K562 (cell line): ENCODE data around the gene ELF3. TPM values are rescaled to one million over a fixed set of nuclear protein-coding genes. Genes with fewer than 3 reads are reported as not detected.

ENCODE experiments used
- ATF1 ChIP-seq, 2 experiments: fragments of 450-650 bp in 1 of 2; IDR thresholded peaks; 2 replicates each; pipeline ENCODE4 v1.6.1; 2016; ENCODE audit warnings: missing compliant biosample characterization in 1 of 2, missing genetic modification characterization in 1 of 2
- DACH1 ChIP-seq: fragments of 450-650 bp; IDR thresholded peaks from 2 replicates; pipeline ENCODE4 v1.6.1; 2018; ENCODE audit not compliant: partially characterized antibody
- FOXJ3 ChIP-seq: sonication (generic); formaldehyde crosslinking; IDR thresholded peaks from 2 replicates; pipeline ENCODE4 v1.4.0; 2020; ENCODE audit warnings: mild to moderate bottlenecking, missing genetic modification reagents
- GABPB1 ChIP-seq: sonication (generic); formaldehyde crosslinking; IDR thresholded peaks from 2 replicates; pipeline ENCODE4 v1.8.0; 2022; ENCODE audit warnings: mild to moderate bottlenecking, missing genetic modification reagents
- KAT2B ChIP-seq: IDR thresholded peaks from one replicate; pipeline ENCODE4 v1.6.1; 2012; ENCODE audit warnings: low read depth, mild to moderate bottlenecking, control low read depth, inconsistent platforms, low read length, moderate library complexity
- RNF2 ChIP-seq: sonication (generic); IDR thresholded peaks from 2 replicates; pipeline ENCODE4 v1.6.1; 2016
- SMARCC2 ChIP-seq: fragments of 450-650 bp; IDR thresholded peaks from 2 replicates; pipeline ENCODE4 v1.6.1; 2017; ENCODE audit warnings: antibody characterized with exemption, moderate library complexity, mild to moderate bottlenecking, low read depth
- SNIP1 ChIP-seq: fragments of 450-650 bp; IDR thresholded peaks from 2 replicates; pipeline ENCODE4 v1.7.1; 2017; ENCODE audit warnings: low read depth, mild to moderate bottlenecking
- STAT5A ChIP-seq: IDR thresholded peaks from 2 replicates; pipeline ENCODE4 v1.6.1; 2012; ENCODE audit warnings: low read length, inconsistent platforms, borderline replicate concordance
- THRAP3 ChIP-seq: fragments of 450-650 bp; IDR thresholded peaks from 2 replicates; pipeline ENCODE4 v1.6.1; 2016; ENCODE audit warnings: mild to moderate bottlenecking, inconsistent platforms, borderline replicate concordance
- ZEB2 ChIP-seq: fragments of 450-650 bp; IDR thresholded peaks from 2 replicates; pipeline ENCODE4 v1.6.1; 2016
- ZNF12 ChIP-seq: sonication (generic); formaldehyde crosslinking; IDR thresholded peaks from 2 replicates; pipeline ENCODE4 v1.4.0; 2020; ENCODE audit warnings: mild to moderate bottlenecking, missing genetic modification reagents
- ZNF316 ChIP-seq: fragments of 450-650 bp; IDR thresholded peaks from 2 replicates; pipeline ENCODE4 v1.6.1; 2016
- polyA plus RNA-seq, 8 experiments: library from polyadenylated mRNA; depleted of rRNA in 4 of 8; stranded (reverse) in 5 of 8; unstranded in 3 of 8; fragments of >200 nt; fragmentation: Nextera tagmentation in 2 of 8; fragmentation: Illumina TruSeq in 1 of 8; extraction: Ambion mirVana in 2 of 8; extraction: Trizol in 1 of 8; gene quantifications; 2 replicates each; pipeline versions ENCODE4 v1.2.1 to v1.2.3, GENCODE V29; 2011 to 2014; ENCODE audit warnings: inconsistent platforms in 1 of 8, missing spikeins in 1 of 8
- total RNA-seq, 7 experiments: library from RNA; depleted of rRNA in 6 of 7; stranded (reverse); fragments of >200 nt in 6 of 7; fragmentation: Illumina TruSeq in 2 of 7; extraction: Trizol in 2 of 7; gene quantifications; 2 replicates each; pipeline versions ENCODE4 v1.2.1 to v1.2.3, GENCODE V29; 2011 to 2021; ENCODE audit warnings: low replicate concordance in 1 of 7
- TF ChIP-seq, protein P1 (sequence below), 2 experiments: fragments of 450-650 bp; IDR thresholded peaks; 2 replicates each; pipeline ENCODE4 v1.6.1; 2018; ENCODE audit warnings: mild to moderate bottlenecking in 2 of 2, low read depth in 1 of 2; ENCODE audit not compliant: partially characterized antibody in 2 of 2
- TF ChIP-seq, protein P2 (sequence below): sonication (generic); formaldehyde crosslinking; IDR thresholded peaks from 2 replicates; pipeline ENCODE4 v1.8.1; 2023; ENCODE audit warnings: mild to moderate bottlenecking, missing genetic modification reagents
- TF ChIP-seq, protein P3 (sequence below): fragments of 450-650 bp; conservative IDR thresholded peaks from 2 replicates; pipeline ENCODE4 v1.6.1; 2016; ENCODE audit warnings: missing genetic modification characterization, low read depth, mild to moderate bottlenecking, missing compliant biosample characterization, moderate library complexity
- TF ChIP-seq, protein P4 (sequence below), 3 experiments: fragments of 200-800 bp in 1 of 3; fragments of 250-450 bp in 1 of 3; fragments of 450-650 bp in 1 of 3; sonication (Bioruptor Pico) in 1 of 3; sonication (Bioruptor generic) in 1 of 3; formaldehyde crosslinking in 1 of 3; IDR thresholded peaks; 2 replicates each; pipeline versions ENCODE4 v1.6.1 to v1.8.0; 2016 to 2022; ENCODE audit warnings: mild to moderate bottlenecking in 2 of 3, missing genetic modification characterization in 2 of 3, missing compliant biosample characterization in 1 of 3, moderate library complexity in 1 of 3

The ELF3 gene
- total and polyA plus RNA-seq, 9 of the 15 experiments (the other 6 are each of a cell fraction or from before 2014, with no cell fraction given), result 0.03 to 1.2 (median 0.07) TPM; not detected in 4

DNA sequence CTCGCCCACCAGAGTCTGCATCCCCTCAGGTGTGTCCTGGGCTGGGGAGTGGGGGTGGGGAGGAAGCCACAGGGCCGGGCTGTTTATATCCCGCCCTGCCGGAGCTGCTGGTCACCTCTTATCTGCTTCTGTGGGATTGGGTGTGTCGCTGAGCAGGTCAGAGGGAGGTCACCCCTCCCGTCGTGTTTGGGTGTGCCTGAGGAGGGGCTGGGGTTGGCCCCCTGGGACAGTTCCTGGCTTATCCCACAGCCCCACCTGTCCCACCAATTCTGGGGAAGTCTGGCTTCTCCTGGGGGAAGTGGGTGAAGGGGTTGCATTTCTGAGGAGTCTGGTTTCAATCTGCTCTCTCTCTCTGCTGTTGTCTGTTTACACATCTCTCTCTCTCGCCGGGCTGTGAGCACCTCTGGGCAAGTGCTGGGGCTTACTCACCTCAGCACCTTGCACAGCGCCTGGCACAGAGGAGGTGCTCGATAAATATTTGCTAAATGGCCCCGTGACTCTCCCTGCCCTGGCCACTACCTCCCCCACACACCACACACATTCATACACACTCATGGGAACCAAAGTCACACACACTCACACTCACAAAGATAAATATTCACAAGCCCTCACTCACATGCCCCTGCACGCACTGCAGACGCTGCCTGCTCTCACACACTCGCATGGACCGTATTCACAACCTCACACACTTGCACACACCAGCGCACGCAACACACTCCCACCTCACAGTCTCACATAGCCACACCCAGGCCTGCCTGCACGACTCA lies 8.3 kb downstream of the ELF3 start (continued):
- TF ChIP-seq, protein P1, sequence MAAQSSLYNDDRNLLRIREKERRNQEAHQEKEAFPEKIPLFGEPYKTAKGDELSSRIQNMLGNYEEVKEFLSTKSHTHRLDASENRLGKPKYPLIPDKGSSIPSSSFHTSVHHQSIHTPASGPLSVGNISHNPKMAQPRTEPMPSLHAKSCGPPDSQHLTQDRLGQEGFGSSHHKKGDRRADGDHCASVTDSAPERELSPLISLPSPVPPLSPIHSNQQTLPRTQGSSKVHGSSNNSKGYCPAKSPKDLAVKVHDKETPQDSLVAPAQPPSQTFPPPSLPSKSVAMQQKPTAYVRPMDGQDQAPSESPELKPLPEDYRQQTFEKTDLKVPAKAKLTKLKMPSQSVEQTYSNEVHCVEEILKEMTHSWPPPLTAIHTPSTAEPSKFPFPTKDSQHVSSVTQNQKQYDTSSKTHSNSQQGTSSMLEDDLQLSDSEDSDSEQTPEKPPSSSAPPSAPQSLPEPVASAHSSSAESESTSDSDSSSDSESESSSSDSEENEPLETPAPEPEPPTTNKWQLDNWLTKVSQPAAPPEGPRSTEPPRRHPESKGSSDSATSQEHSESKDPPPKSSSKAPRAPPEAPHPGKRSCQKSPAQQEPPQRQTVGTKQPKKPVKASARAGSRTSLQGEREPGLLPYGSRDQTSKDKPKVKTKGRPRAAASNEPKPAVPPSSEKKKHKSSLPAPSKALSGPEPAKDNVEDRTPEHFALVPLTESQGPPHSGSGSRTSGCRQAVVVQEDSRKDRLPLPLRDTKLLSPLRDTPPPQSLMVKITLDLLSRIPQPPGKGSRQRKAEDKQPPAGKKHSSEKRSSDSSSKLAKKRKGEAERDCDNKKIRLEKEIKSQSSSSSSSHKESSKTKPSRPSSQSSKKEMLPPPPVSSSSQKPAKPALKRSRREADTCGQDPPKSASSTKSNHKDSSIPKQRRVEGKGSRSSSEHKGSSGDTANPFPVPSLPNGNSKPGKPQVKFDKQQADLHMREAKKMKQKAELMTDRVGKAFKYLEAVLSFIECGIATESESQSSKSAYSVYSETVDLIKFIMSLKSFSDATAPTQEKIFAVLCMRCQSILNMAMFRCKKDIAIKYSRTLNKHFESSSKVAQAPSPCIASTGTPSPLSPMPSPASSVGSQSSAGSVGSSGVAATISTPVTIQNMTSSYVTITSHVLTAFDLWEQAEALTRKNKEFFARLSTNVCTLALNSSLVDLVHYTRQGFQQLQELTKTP (IDR thresholded peaks at IDR 0.05; ENCODE audit: low read depth in 1 of 2, partially characterized antibody in 2 of 2), result peak; percentile 36 to 49
- TF ChIP-seq DACH1 (peak; percentile 48), ZNF12 (CRISPR knock-in tag) (no peak), THRAP3 (no peak), STAT5A (no peak; the same call in 1 of the 2 replicates), FOXJ3 (CRISPR knock-in tag) (no peak), SNIP1 (no peak), ZNF316 (0 out of 2 replicates have a peak, but pooled peaks have one; percentile 2), ZEB2 (peak; percentile 98), RNF2 (peak; percentile 97), SMARCC2 (peak; percentile 88), KAT2B (no peak), ATF1 (CRISPR knock-in tag; IDR thresholded peaks at IDR 0.05) (no peak), ATF1 (tag; IDR thresholded peaks at IDR 0.05) (peak; percentile 67), GABPB1 (CRISPR knock-in tag) (no peak)
- TF ChIP-seq, protein P2, sequence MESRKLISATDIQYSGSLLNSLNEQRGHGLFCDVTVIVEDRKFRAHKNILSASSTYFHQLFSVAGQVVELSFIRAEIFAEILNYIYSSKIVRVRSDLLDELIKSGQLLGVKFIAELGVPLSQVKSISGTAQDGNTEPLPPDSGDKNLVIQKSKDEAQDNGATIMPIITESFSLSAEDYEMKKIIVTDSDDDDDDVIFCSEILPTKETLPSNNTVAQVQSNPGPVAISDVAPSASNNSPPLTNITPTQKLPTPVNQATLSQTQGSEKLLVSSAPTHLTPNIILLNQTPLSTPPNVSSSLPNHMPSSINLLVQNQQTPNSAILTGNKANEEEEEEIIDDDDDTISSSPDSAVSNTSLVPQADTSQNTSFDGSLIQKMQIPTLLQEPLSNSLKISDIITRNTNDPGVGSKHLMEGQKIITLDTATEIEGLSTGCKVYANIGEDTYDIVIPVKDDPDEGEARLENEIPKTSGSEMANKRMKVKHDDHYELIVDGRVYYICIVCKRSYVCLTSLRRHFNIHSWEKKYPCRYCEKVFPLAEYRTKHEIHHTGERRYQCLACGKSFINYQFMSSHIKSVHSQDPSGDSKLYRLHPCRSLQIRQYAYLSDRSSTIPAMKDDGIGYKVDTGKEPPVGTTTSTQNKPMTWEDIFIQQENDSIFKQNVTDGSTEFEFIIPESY (CRISPR knock-in tag), result no peak
- TF ChIP-seq, protein P3, sequence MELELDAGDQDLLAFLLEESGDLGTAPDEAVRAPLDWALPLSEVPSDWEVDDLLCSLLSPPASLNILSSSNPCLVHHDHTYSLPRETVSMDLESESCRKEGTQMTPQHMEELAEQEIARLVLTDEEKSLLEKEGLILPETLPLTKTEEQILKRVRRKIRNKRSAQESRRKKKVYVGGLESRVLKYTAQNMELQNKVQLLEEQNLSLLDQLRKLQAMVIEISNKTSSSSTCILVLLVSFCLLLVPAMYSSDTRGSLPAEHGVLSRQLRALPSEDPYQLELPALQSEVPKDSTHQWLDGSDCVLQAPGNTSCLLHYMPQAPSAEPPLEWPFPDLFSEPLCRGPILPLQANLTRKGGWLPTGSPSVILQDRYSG, result no peak
- TF ChIP-seq, protein P4, sequence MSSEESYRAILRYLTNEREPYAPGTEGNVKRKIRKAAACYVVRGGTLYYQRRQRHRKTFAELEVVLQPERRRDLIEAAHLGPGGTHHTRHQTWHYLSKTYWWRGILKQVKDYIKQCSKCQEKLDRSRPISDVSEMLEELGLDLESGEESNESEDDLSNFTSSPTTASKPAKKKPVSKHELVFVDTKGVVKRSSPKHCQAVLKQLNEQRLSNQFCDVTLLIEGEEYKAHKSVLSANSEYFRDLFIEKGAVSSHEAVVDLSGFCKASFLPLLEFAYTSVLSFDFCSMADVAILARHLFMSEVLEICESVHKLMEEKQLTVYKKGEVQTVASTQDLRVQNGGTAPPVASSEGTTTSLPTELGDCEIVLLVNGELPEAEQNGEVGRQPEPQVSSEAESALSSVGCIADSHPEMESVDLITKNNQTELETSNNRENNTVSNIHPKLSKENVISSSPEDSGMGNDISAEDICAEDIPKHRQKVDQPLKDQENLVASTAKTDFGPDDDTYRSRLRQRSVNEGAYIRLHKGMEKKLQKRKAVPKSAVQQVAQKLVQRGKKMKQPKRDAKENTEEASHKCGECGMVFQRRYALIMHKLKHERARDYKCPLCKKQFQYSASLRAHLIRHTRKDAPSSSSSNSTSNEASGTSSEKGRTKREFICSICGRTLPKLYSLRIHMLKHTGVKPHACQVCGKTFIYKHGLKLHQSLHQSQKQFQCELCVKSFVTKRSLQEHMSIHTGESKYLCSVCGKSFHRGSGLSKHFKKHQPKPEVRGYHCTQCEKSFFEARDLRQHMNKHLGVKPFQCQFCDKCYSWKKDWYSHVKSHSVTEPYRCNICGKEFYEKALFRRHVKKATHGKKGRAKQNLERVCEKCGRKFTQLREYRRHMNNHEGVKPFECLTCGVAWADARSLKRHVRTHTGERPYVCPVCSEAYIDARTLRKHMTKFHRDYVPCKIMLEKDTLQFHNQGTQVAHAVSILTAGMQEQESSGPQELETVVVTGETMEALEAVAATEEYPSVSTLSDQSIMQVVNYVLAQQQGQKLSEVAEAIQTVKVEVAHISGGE (CRISPR knock-in tag; IDR thresholded peaks at IDR 0.05), result no peak
